HCT116 (cell line): ENCODE results near the gene NLRP1. TPM values are rescaled to one million over a fixed set of nuclear protein-coding genes. Genes with fewer than 3 reads are reported as not detected.

Experiments used
- ATAC-seq: fragments of 200-7000 bp; cut with Tn5 transposase; 2 replicates; pipeline ENCODE4 v1.9.1; 2020; ENCODE audit warnings: mild to moderate bottlenecking, moderate library complexity
- BruUV-seq: library from RNA; stranded (reverse); fragments of 400-500 nt; replicated peaks from 2 replicates; lab custom pipeline; 2021; lab: Mats Ljungman, UMichigan
- CTCF ChIA-PET: fragments of 300-600 bp; sonication (Branson Sonifier 250); formaldehyde crosslinking; loops from one replicate; lab custom pipeline; 2021; ENCODE audit warnings: antibody characterized with exemption; lab: Charles Lee
- POLR2A ChIA-PET: fragments of 300-600, 350-600 bp; sonication (Branson Sonifier 250); formaldehyde crosslinking; loops from one replicate; lab custom pipeline; 2021; ENCODE audit warnings: antibody characterized with exemption; lab: Charles Lee
- RAD21 ChIA-PET, 2 experiments: fragments of 300-600 bp; sonication (Branson Sonifier 250); formaldehyde crosslinking; loops; one replicate each; lab custom pipeline; 2023; ENCODE audit warnings: low total read pairs in 2 of 2; ENCODE audit not compliant: uncharacterized antibody in 2 of 2, unreplicated experiment in 2 of 2, low non-redundant PET in 1 of 2; lab: Charles Lee
- DNase-seq: peaks from one replicate; pipeline ENCODE4 v3.0.0-alpha.2; 2010; ENCODE audit warnings: low read depth, low spot score
- H2AFZ ChIP-seq: fragments of 200-600 bp; shearing (Covaris generic), sonication (generic); 2 replicates; pipeline ENCODE4 v1.6.1; 2017; ENCODE audit warnings: low read depth, mixed run types, mixed read lengths, antibody characterized with exemption, low read length; ENCODE audit not compliant: poor library complexity, severe bottlenecking
- H3K27ac ChIP-seq: 2 replicates; pipeline ENCODE4 v1.5.1; 2012; ENCODE audit warnings: low read depth, low read length
- H3K27me3 ChIP-seq: fragments of 200-600 bp; sonication (generic); 2 replicates; pipeline ENCODE4 v1.6.1; 2016; ENCODE audit warnings: mixed run types, low read length, mixed read lengths; ENCODE audit not compliant: insufficient read depth
- H3K36me3 ChIP-seq, 2 experiments: fragments of 200-500 bp in 1 of 2; fragments of 200-600 bp in 1 of 2; sonication (Bioruptor generic) in 1 of 2; sonication (generic) in 1 of 2; 2 replicates each; pipeline versions ENCODE4 v1.5.1 to v1.6.1; 2014 to 2016; ENCODE audit warnings: low read length in 2 of 2, inconsistent platforms in 1 of 2, mixed read lengths in 1 of 2, mixed run types in 1 of 2; ENCODE audit not compliant: insufficient read depth in 2 of 2, control insufficient read depth in 1 of 2
- H3K4me1 ChIP-seq, 2 experiments: fragments of 200-600 bp in 1 of 2; sonication (generic) in 1 of 2; 2 replicates each; pipeline versions ENCODE4 v1.5.1 to v1.6.1; 2012 to 2017; ENCODE audit warnings: low read length in 2 of 2, inconsistent platforms in 1 of 2, mild to moderate bottlenecking in 1 of 2, mixed read lengths in 1 of 2, mixed run types in 1 of 2, moderate library complexity in 1 of 2; ENCODE audit not compliant: insufficient read depth in 2 of 2, control insufficient read depth in 1 of 2
- H3K4me2 ChIP-seq: fragments of 200-600 bp; sonication (generic); 2 replicates; pipeline ENCODE4 v1.6.1; 2017; ENCODE audit warnings: mixed run types, low read length, mixed read lengths
- H3K4me3 ChIP-seq, 2 experiments: fragments of 200-600 bp in 1 of 2; sonication (generic) in 1 of 2; replicated peaks in 1 of 2; 2 replicates each; pipeline ENCODE4 v1.5.1; 2011 to 2016; ENCODE audit warnings: low read length in 2 of 2, control low read depth in 1 of 2, low read depth in 1 of 2, mild to moderate bottlenecking in 1 of 2, mixed read lengths in 1 of 2, mixed run types in 1 of 2
- H3K79me2 ChIP-seq: fragments of 200-600 bp; sonication (generic); 2 replicates; pipeline ENCODE4 v1.6.1; 2017; ENCODE audit warnings: mild to moderate bottlenecking, mixed run types, low read length, moderate library complexity, mixed read lengths; ENCODE audit not compliant: insufficient read depth
- H3K9ac ChIP-seq: fragments of 200-600 bp; sonication (generic); 2 replicates; pipeline ENCODE4 v1.6.1; 2016; ENCODE audit warnings: low read length, mixed read lengths
- H3K9me2 ChIP-seq: fragments of 200-600 bp; sonication (generic), shearing (Covaris generic); 2 replicates; pipeline ENCODE4 v1.6.1; 2017; ENCODE audit warnings: mixed run types, mild to moderate bottlenecking, moderate library complexity; ENCODE audit not compliant: insufficient read depth
- H3K9me3 ChIP-seq, 2 experiments: fragments of 200-500 bp in 1 of 2; fragments of 200-600 bp in 1 of 2; sonication (Bioruptor generic) in 1 of 2; sonication (generic) in 1 of 2; 2 replicates each; pipeline ENCODE4 v1.6.1; 2014 to 2017; ENCODE audit warnings: low read length in 2 of 2, mixed read lengths in 2 of 2, inconsistent platforms in 1 of 2, low read depth in 1 of 2, mild to moderate bottlenecking in 1 of 2, mixed run types in 1 of 2, moderate library complexity in 1 of 2; ENCODE audit not compliant: control insufficient read depth in 1 of 2, insufficient read depth in 1 of 2
- H4K20me1 ChIP-seq: fragments of 200-600 bp; sonication (generic), shearing (Covaris generic); 2 replicates; pipeline ENCODE4 v1.6.1; 2017; ENCODE audit warnings: mixed run types, mild to moderate bottlenecking, moderate library complexity; ENCODE audit not compliant: insufficient read depth
- CEBPB ChIP-seq: IDR thresholded peaks from 2 replicates; pipeline ENCODE4 v1.6.1; 2012; ENCODE audit warnings: low read depth
- ELF1 ChIP-seq: IDR thresholded peaks from 2 replicates; pipeline ENCODE4 v1.6.1; 2012; ENCODE audit warnings: low read depth, borderline replicate concordance
- EZH2phosphoT487 ChIP-seq: fragments of 200-600 bp; IDR thresholded peaks from 2 replicates; pipeline ENCODE4 v1.6.1; 2018; ENCODE audit warnings: antibody characterized with exemption, borderline replicate concordance
- POLR2A ChIP-seq: IDR thresholded peaks from 2 replicates; pipeline ENCODE4 v1.7.0; 2011; ENCODE audit warnings: borderline replicate concordance; ENCODE audit not compliant: insufficient read depth, insufficient read length; ENCODE audit errors: extremely low read depth
- SP1 ChIP-seq: IDR thresholded peaks from 2 replicates; pipeline ENCODE4 v1.6.1; 2012; ENCODE audit warnings: low read depth
- intact Hi-C: fragments of 100-400 bp; cut with micrococcal nuclease; formaldehyde crosslinking; loops from 2 replicates; pipeline ENCODE4 v1.10.0; 2022
- total RNA-seq: library from RNA; stranded (reverse); gene quantifications from one replicate; pipeline ENCODE4 v1.2.1, GENCODE V29; 2021; ENCODE audit not compliant: unreplicated experiment
- TF ChIP-seq, protein P1 (sequence below): IDR thresholded peaks from 2 replicates; pipeline ENCODE4 v1.6.1; 2012; ENCODE audit warnings: low read depth
- TF ChIP-seq, protein P2 (sequence below): IDR thresholded peaks from 2 replicates; pipeline ENCODE4 v1.6.1; 2011; ENCODE audit warnings: mild to moderate bottlenecking, low read length, moderate library complexity; ENCODE audit not compliant: insufficient replicate concordance; ENCODE audit errors: extremely low read depth

The NLRP1 gene
- total RNA-seq, 1 experiment from 2014 or later: 7.2 TPM

- ChIA-PET POLR2A (no interaction called here), CTCF (no interaction called here)
- H3K4me3 ChIP-seq: no peak overlapping the region
- H3K27me3 ChIP-seq: no peaks in the 10 kb centered on the region
- DNase-seq (no peak), ATAC-seq (no peak)
- BruUV-seq: no TSS peak
- H2AFZ ChIP-seq: no peak overlapping the region
- H3K4me2 ChIP-seq: no peak overlapping the region
- no peak overlapping the region for H3K9ac ChIP-seq
- H3K27ac ChIP-seq: no peak overlapping the region
- H3K36me3 ChIP-seq: no peaks in the 10 kb centered on the region
- H3K9me2 ChIP-seq: no peaks in the 10 kb centered on the region
- no peaks in the 10 kb centered on the region for H4K20me1 ChIP-seq
- no peaks in the 10 kb centered on the region for H3K4me1 ChIP-seq
- TF ChIP-seq ELF1: no peak
- TF ChIP-seq, all 23 proteins: peak for 0
- intact Hi-C loops: no loop called here
- RAD21 ChIA-PET: no interaction called here
- Histone ChIP-seq H3K9me3 (no peaks in the 10 kb centered on the region), H3K79me2 (no peaks in the 10 kb centered on the region)
Measured at GRCh38 chr17:5544115-5544514, 40.2 kb downstream of the NLRP1 start.

DNA sequence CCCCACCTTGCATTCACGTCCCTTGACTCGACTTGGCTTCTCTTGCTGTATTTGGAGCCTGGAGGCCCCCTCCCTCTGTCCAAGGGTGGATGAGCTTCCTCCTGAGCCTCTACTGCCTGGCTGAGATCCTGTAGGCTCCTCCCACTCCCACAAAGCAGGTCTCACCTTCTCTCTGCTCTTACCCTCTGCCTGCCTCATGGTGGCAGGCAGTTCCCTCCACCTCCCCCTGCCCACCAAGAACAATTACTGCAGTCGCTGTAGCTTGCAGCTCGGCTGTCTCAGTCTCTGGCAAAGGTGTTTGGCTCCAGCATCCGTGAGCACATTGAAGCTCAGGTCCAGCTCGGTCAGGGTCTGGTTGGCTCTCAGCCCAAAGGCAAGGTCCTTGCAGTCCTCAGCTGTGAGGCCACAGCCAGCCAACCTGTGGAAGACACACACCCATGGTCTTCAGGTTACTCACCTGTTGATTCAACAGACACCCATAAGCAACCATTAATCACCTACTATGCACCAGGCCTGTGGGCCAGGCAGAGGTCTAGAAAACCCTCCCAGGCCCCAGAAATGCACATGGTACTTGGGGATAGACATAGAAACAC, 42.6 kb downstream of the NLRP1 start:
- no TSS peak for BruUV-seq
- H3K9me3 ChIP-seq: no peaks in the 10 kb centered on the region
- CTCF ChIA-PET: no interaction called here
- no peak overlapping the region for H3K4me2 ChIP-seq
- POLR2A ChIA-PET: no interaction called here
- no peak overlapping the region for H3K9ac ChIP-seq
- no peaks in the 10 kb centered on the region for H3K4me1 ChIP-seq
- no peak for DNase-seq
- H3K9me2 ChIP-seq: no peaks in the 10 kb centered on the region
- ATAC-seq: no peak; the same call in 1 of the 2 replicates
- H3K36me3 ChIP-seq: no peaks in the 10 kb centered on the region
- H4K20me1 ChIP-seq: no peaks in the 10 kb centered on the region
- no peak overlapping the region for H2AFZ ChIP-seq
- TF ChIP-seq SP1: no peak
- TF ChIP-seq, protein P1, sequence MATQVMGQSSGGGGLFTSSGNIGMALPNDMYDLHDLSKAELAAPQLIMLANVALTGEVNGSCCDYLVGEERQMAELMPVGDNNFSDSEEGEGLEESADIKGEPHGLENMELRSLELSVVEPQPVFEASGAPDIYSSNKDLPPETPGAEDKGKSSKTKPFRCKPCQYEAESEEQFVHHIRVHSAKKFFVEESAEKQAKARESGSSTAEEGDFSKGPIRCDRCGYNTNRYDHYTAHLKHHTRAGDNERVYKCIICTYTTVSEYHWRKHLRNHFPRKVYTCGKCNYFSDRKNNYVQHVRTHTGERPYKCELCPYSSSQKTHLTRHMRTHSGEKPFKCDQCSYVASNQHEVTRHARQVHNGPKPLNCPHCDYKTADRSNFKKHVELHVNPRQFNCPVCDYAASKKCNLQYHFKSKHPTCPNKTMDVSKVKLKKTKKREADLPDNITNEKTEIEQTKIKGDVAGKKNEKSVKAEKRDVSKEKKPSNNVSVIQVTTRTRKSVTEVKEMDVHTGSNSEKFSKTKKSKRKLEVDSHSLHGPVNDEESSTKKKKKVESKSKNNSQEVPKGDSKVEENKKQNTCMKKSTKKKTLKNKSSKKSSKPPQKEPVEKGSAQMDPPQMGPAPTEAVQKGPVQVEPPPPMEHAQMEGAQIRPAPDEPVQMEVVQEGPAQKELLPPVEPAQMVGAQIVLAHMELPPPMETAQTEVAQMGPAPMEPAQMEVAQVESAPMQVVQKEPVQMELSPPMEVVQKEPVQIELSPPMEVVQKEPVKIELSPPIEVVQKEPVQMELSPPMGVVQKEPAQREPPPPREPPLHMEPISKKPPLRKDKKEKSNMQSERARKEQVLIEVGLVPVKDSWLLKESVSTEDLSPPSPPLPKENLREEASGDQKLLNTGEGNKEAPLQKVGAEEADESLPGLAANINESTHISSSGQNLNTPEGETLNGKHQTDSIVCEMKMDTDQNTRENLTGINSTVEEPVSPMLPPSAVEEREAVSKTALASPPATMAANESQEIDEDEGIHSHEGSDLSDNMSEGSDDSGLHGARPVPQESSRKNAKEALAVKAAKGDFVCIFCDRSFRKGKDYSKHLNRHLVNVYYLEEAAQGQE: no peak
- TF ChIP-seq, protein P2, sequence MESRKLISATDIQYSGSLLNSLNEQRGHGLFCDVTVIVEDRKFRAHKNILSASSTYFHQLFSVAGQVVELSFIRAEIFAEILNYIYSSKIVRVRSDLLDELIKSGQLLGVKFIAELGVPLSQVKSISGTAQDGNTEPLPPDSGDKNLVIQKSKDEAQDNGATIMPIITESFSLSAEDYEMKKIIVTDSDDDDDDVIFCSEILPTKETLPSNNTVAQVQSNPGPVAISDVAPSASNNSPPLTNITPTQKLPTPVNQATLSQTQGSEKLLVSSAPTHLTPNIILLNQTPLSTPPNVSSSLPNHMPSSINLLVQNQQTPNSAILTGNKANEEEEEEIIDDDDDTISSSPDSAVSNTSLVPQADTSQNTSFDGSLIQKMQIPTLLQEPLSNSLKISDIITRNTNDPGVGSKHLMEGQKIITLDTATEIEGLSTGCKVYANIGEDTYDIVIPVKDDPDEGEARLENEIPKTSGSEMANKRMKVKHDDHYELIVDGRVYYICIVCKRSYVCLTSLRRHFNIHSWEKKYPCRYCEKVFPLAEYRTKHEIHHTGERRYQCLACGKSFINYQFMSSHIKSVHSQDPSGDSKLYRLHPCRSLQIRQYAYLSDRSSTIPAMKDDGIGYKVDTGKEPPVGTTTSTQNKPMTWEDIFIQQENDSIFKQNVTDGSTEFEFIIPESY: no peak
- TF ChIP-seq EZH2phosphoT487: no peak
- TF ChIP-seq CEBPB: no peak
- no peak for TF ChIP-seq POLR2A
- TF ChIP-seq, all 23 proteins: peak for 0
- intact Hi-C loops: no loop called here
- RAD21 ChIA-PET: no interaction called here
- Histone ChIP-seq H3K4me3 (no peak overlapping the region), H3K27me3 (no peaks in the 10 kb centered on the region), H3K27ac (no peak overlapping the region), H3K79me2 (no peaks in the 10 kb centered on the region)
